Memory B cell (primary cell): Measurements from ENCODE around the gene ACMSD.

Experiments
- ATAC-seq: fragments of 150-1000 bp; cut with Tn5 transposase; 2 replicates; pipeline ENCODE4 v1.10.0; 2021; ENCODE audit warnings: low read depth, mild to moderate bottlenecking, moderate library complexity
- DNase-seq, 2 donors: peaks; one replicate each; pipeline ENCODE4 v3.0.0; 2022; ENCODE audit warnings: low spot score in 2 of 2
- H3K27ac Mint-ChIP-seq: one replicate; pipeline ENCODE4 v1.8.0; 2022; ENCODE audit warnings: mild to moderate bottlenecking, moderate library complexity, mixed read lengths
- H3K27me3 Mint-ChIP-seq: one replicate; pipeline ENCODE4 v1.8.0; 2022; ENCODE audit warnings: mixed read lengths
- H3K36me3 Mint-ChIP-seq: one replicate; pipeline ENCODE4 v1.8.0; 2022; ENCODE audit warnings: mild to moderate bottlenecking, mixed read lengths
- H3K4me1 Mint-ChIP-seq: one replicate; pipeline ENCODE4 v1.8.0; 2022; ENCODE audit warnings: mixed read lengths
- H3K4me3 Mint-ChIP-seq: one replicate; pipeline ENCODE4 v1.8.0; 2022; ENCODE audit warnings: mild to moderate bottlenecking, moderate library complexity, mixed read lengths
- H3K9me3 Mint-ChIP-seq: one replicate; pipeline ENCODE4 v1.8.0; 2022; ENCODE audit warnings: mixed read lengths

ACMSD gene

DNA sequence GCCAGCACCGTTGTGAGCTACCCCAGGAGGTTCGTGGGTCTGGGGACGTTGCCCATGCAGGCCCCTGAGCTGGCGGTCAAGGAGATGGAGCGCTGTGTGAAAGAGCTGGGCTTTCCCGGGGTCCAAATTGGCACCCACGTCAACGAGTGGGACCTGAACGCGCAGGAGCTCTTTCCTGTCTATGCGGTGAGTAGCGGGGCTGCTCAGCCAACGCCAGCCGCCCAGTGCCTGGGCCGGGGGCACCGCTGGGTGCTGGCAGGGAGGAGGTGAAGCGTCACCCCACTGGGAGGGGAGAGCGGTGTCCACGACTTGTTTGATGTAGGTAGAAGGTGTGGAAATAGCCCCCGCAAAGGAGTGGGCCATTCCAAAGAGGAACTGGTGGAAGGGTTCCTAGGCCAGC is 25.0 kb downstream of the ACMSD start:
- Mint-ChIP-seq H3K27me3 (no peaks in the 10 kb centered on the region), H3K4me3 (no peak overlapping the region), H3K4me1 (no peaks in the 10 kb centered on the region), H3K27ac (no peak overlapping the region), H3K36me3 (peaks cover 3% of the 10 kb centered on the region), H3K9me3 (no peaks in the 10 kb centered on the region)
- DNase-seq: no peak
- no peak for ATAC-seq

- Mint-ChIP-seq H3K9me3 (no peaks in the 10 kb centered on the region), H3K4me1 (no peaks in the 10 kb centered on the region), H3K27me3 (no peaks in the 10 kb centered on the region), H3K27ac (no peak overlapping the region), H3K4me3 (no peak overlapping the region), H3K36me3 (peaks cover 6% of the 10 kb centered on the region)
- ATAC-seq (no peak), DNase-seq (no peak)
Measured at GRCh38 chr2:134865067-134865787, 26.8 kb downstream of the ACMSD start.

DNA sequence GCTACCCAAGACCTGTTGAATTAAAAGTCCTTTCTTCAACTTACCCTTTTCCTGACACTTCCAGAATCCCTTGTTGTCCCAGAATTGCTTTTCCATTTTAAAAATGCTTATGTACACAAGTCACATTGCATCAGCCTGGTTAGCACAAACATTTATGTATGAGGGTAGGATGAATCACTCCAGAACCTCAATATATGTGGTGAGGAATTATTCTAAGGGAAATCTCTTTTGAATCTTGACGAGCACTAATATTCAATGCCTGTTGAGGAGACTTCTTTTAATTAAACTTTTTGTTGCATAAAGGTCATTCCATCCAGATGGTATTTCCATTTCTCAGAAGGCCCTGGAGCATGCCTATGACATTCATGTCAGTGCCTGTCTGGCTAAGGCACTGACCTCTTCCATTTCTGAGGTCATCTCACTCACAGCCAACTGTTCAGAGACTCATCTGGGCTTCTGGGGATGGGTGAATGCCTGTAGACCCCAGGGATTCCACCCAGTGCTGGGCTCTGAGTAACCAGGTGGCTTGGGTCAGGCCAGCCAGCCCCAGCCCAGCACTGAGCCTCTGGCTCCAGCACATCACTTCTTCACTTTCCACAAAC is 28.2 kb downstream of the ACMSD start:
- Mint-ChIP-seq H3K27me3 (no peaks in the 10 kb centered on the region), H3K27ac (no peak overlapping the region), H3K4me1 (no peaks in the 10 kb centered on the region), H3K4me3 (no peak overlapping the region), H3K36me3 (peaks cover 10% of the 10 kb centered on the region), H3K9me3 (peaks cover 2% of the 10 kb centered on the region)
- no peak for DNase-seq
- no peak for ATAC-seq

DNA sequence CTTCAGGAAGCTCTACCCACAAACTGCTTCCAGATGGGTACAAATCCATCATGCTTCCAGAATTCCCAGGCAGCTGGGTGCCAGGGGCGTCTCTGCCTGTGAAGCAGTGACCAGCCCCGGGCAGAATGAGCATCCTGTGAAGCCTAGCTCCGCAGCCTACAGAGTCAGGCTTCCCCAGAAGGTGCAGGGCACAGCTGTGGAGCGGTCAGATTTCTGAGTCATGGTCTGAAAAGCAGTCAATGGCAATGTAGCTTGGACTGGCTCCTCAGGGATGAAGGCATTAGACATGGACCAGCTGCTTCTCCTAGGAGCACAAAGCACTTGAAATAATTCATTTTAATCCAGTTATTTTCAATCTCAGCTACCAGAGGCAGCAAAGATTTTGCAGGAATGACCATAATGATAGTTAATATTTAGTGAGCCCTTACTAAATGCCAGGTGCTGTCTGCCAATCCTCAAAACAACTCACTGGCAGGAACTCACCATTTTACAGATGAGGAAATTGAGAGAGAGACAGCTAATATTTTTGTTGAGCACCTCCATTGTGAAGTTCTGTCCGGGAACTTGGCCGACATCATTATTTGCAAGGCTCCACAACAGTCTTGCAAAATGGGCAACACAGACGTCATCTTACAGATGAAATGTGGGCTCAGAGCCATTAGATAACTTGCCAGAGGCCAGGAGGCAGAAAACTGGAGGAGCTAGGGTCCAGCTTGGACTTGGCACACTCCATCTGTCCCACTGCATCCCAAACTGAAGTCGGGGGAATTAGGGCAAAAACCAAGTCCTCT is 31.7 kb downstream of the ACMSD start:
- no peak for DNase-seq
- no peak overlapping the region for H3K4me3 Mint-ChIP-seq
- no peak for ATAC-seq
- H3K36me3 Mint-ChIP-seq: peaks cover 16% of the 10 kb centered on the region
- H3K4me1 Mint-ChIP-seq: no peaks in the 10 kb centered on the region
- H3K27ac Mint-ChIP-seq: no peak overlapping the region
- H3K27me3 Mint-ChIP-seq: no peaks in the 10 kb centered on the region
- H3K9me3 Mint-ChIP-seq: peaks cover 2% of the 10 kb centered on the region

DNA sequence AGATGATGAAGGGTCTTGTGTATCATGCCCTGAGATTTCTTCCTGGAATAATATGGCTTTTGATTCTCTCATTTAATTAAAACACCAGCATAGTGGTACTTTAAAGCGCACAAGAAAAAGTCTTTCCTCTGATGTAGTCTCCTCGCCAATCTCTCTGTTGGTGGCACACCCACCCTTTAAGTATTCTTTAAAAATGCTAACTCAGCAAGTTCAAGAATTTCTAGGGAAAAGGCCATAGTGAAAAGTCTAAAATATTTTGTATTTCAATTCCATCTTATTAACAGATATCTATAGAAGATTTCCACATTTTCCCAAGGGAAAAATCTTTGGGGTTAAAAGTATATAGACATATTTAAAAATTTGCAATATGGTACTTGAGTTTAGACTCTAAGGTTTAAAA is 34.7 kb downstream of the ACMSD start:
- Mint-ChIP-seq H3K4me1 (no peaks in the 10 kb centered on the region), H3K27me3 (no peaks in the 10 kb centered on the region), H3K4me3 (no peak overlapping the region), H3K27ac (no peak overlapping the region), H3K36me3 (peaks cover 21% of the 10 kb centered on the region), H3K9me3 (peaks cover 2% of the 10 kb centered on the region)
- ATAC-seq (no peak), DNase-seq (no peak)

DNA sequence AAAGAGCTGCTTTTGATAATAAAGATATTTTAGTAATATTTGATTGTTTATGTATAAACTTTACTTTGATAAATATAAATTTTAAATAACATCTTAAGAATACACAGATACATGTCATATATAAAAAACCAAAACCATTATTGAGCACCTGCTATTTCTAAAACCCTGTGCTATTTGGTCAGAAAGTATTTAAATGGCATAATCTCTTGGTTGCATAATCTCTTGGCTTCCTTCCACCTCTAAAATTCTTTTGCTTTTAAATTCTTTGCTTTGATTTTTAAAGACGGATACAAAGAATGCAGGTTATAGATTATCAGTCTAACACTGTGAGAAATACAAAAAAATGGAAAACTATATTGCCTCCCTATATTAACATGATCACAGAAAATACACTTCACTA is 36.9 kb downstream of the ACMSD start:
- H3K36me3 Mint-ChIP-seq: peaks cover 29% of the 10 kb centered on the region
- peaks cover 6% of the 10 kb centered on the region for H3K9me3 Mint-ChIP-seq
- no peak overlapping the region for H3K4me3 Mint-ChIP-seq
- DNase-seq: no peak
- ATAC-seq: no peak
- no peaks in the 10 kb centered on the region for H3K27me3 Mint-ChIP-seq
- H3K27ac Mint-ChIP-seq: no peak overlapping the region
- no peaks in the 10 kb centered on the region for H3K4me1 Mint-ChIP-seq

DNA sequence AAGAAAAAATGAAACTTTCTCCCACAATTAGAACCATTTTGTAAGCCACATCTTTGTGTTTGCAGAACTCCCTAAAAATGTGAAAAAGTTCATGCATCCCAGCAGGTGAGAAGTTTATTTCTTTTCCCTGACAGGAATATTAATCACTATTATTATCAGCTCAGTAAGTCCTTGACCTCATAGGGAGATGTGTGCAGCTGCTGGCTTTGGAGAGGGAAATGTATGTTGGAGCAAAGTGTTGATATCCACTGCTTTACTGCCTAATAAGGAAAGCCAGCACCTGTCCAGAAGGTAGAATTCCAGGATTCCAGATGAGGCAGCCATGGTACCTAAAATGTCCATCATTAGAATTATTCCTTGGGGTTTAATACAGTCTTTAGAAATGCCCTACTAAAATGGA is 44.4 kb downstream of the ACMSD start:
- Mint-ChIP-seq H3K27ac (no peak overlapping the region), H3K27me3 (no peaks in the 10 kb centered on the region), H3K4me3 (no peak overlapping the region), H3K9me3 (peaks cover 4% of the 10 kb centered on the region), H3K4me1 (no peaks in the 10 kb centered on the region), H3K36me3 (peaks cover 14% of the 10 kb centered on the region)
- DNase-seq: no peak
- no peak for ATAC-seq

- no peaks in the 10 kb centered on the region for H3K27me3 Mint-ChIP-seq
- H3K36me3 Mint-ChIP-seq: peaks cover 10% of the 10 kb centered on the region
- no peak overlapping the region for H3K27ac Mint-ChIP-seq
- no peak overlapping the region for H3K4me3 Mint-ChIP-seq
- no peaks in the 10 kb centered on the region for H3K4me1 Mint-ChIP-seq
- DNase-seq (no peak), ATAC-seq (no peak)
- H3K9me3 Mint-ChIP-seq: peaks cover 4% of the 10 kb centered on the region
Measured at GRCh38 chr2:134883552-134884293, 45.3 kb downstream of the ACMSD start.

DNA sequence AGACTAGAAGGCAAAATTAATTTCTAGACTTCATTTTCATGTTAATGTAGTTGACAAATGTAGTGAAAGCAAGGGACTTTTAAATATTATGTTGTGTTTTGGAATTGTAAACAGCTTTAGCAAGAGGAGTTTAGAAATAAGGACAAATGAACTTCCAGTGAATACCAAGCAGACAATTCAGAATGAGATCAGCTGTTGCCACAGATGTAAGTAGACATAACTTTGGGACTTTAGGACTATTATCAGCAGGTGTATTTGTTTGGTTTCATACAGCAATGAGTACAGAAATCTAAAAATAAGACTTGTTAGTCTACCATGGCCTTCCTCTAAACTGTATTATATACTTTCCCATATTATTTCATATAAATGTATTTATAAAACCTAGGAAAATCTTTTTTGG is 46.0 kb downstream of the ACMSD start:
- H3K27ac Mint-ChIP-seq: no peak overlapping the region
- ATAC-seq (no peak), DNase-seq (no peak)
- no peak overlapping the region for H3K4me3 Mint-ChIP-seq
- no peaks in the 10 kb centered on the region for H3K27me3 Mint-ChIP-seq
- H3K36me3 Mint-ChIP-seq: peaks cover 10% of the 10 kb centered on the region
- peaks cover 4% of the 10 kb centered on the region for H3K9me3 Mint-ChIP-seq
- H3K4me1 Mint-ChIP-seq: no peaks in the 10 kb centered on the region

DNA sequence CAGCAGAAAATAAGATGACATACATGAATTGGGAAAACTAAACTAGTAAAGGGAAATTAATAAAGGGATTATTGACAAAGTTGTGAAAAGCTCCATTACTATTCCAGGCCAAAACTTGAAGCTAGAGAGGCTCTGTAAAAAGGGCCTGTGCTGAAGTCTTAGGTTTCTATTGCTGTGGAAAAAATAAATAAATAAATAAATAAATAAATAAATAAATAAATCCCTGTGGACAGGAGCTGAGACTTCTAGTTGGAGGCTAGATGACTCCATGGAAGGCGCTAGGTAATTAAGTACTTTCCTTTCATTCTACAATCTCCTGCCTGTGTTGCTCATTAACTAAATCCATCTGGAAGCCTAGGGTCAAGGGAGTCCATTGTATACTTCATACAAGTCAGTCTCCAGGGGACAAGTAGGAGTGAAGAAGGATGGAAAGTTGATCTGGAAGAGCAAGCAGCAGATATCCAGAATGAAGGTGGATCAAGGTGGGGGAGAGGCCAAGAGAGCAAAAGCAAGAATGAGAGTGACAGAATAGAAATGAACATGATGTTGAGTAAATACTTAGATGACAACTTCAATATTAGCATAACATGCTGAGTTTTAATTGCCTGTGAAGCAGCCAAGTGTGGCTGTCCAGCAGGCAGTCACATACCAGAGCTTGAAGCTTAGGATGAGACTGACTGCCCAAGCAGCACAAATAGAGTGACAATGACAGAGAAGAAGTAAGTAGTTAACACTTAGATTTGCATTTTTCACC is 54.0 kb downstream of the ACMSD start:
- no peaks in the 10 kb centered on the region for H3K4me1 Mint-ChIP-seq
- no peak for ATAC-seq
- H3K36me3 Mint-ChIP-seq: peaks cover 3% of the 10 kb centered on the region
- H3K27me3 Mint-ChIP-seq: no peaks in the 10 kb centered on the region
- no peak overlapping the region for H3K4me3 Mint-ChIP-seq
- DNase-seq: no peak
- H3K9me3 Mint-ChIP-seq: no peaks in the 10 kb centered on the region
- H3K27ac Mint-ChIP-seq: no peak overlapping the region

DNA sequence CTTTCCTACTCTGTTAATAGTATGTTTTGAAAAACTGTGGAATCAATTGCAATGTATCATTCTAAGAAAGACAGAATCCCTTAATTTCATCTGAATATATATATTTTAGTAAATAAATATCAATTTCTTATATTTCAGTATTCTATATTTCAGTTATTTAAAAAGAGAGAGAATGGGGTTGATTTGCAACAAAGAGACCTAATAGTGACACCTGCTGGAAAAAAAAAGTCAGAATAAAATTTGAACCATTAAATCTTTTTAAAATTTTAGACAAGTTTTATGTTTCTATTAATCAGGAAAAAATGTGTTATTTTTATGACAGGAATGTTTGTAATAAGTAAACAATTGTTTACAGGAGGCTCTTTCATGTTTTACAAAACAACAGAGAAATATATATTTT is 59.5 kb downstream of the ACMSD start:
- ATAC-seq: no peak
- Mint-ChIP-seq H3K4me1 (no peaks in the 10 kb centered on the region), H3K36me3 (no peaks in the 10 kb centered on the region), H3K4me3 (no peak overlapping the region), H3K27me3 (no peaks in the 10 kb centered on the region), H3K27ac (no peak overlapping the region), H3K9me3 (no peaks in the 10 kb centered on the region)
- DNase-seq: peak in 1 of 2 donors; percentile 12

DNA sequence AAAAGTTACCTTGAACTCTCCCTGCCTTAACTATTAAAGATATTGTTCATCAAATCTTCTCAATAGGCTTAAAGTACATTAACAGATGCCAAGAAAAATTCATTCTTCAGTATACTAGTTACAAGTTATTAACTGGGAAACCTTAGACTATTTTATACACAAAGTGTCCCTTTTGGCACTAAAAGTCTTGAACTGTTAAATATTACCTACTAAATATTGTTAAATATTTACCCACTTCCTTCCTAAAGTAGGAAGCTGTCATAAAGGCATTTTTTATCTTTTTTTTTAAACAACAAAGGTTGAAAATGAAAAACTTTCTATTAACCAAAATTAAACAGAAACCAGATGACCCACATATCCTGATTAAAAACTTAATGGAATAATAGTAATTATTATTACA is 60.8 kb downstream of the ACMSD start:
- no peak for ATAC-seq
- Mint-ChIP-seq H3K4me1 (no peaks in the 10 kb centered on the region), H3K27ac (no peak overlapping the region)

GRCh38 chr2:134900151-134900550 is 61.7 kb downstream of the ACMSD start:
- Mint-ChIP-seq H3K27me3 (no peaks in the 10 kb centered on the region), H3K9me3 (no peaks in the 10 kb centered on the region), H3K4me3 (no peak overlapping the region), H3K27ac (no peak overlapping the region), H3K4me1 (no peaks in the 10 kb centered on the region), H3K36me3 (peaks cover 4% of the 10 kb centered on the region)
- DNase-seq (no peak), ATAC-seq (no peak)

More for the DNA sequence above, 60.8 kb downstream of the ACMSD start:
- no peaks in the 10 kb centered on the region for H3K27me3 Mint-ChIP-seq
- H3K4me3 Mint-ChIP-seq: no peak overlapping the region
- H3K9me3 Mint-ChIP-seq: no peaks in the 10 kb centered on the region
- no peak for DNase-seq
- H3K36me3 Mint-ChIP-seq: peaks cover 4% of the 10 kb centered on the region
